Measurements from ENCODE around the gene KDR.

DNA sequence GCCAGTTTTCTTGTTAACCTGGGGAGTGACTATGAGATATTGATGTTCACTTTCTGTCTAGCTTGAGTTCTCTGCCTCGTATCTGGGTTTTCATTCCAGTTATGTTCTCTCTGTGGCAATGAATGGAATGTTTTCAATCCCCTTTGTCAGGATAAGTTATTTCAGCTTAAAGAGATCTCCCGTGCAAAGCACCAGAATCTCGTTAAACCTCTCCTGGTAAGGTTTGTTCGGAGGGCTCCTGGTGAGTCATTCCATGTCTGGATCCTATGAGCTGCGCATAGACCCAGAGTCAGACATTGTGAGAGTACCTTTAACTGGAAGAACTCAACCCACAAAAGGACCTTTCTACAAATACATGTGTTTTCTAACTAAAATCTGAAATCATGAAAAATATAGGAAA, 51.0 kb downstream of the KDR start:
- TF ChIP-seq POLR2AphosphoS5 (IDR thresholded peaks at IDR 0.05) (no peak), POLR2A (IDR thresholded peaks at IDR 0.05) (no peak)
- TF ChIP-seq, protein P1, sequence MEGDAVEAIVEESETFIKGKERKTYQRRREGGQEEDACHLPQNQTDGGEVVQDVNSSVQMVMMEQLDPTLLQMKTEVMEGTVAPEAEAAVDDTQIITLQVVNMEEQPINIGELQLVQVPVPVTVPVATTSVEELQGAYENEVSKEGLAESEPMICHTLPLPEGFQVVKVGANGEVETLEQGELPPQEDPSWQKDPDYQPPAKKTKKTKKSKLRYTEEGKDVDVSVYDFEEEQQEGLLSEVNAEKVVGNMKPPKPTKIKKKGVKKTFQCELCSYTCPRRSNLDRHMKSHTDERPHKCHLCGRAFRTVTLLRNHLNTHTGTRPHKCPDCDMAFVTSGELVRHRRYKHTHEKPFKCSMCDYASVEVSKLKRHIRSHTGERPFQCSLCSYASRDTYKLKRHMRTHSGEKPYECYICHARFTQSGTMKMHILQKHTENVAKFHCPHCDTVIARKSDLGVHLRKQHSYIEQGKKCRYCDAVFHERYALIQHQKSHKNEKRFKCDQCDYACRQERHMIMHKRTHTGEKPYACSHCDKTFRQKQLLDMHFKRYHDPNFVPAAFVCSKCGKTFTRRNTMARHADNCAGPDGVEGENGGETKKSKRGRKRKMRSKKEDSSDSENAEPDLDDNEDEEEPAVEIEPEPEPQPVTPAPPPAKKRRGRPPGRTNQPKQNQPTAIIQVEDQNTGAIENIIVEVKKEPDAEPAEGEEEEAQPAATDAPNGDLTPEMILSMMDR (IDR thresholded peaks at IDR 0.05), result no peak
